ENCODE results near the gene GDPD4. TPM values are rescaled to one million over a fixed set of nuclear protein-coding genes. Genes with fewer than 3 reads are reported as not detected.

Gene GDPD4
- total RNA-seq, 2 experiments from 2014 or later, result not detected

DNA sequence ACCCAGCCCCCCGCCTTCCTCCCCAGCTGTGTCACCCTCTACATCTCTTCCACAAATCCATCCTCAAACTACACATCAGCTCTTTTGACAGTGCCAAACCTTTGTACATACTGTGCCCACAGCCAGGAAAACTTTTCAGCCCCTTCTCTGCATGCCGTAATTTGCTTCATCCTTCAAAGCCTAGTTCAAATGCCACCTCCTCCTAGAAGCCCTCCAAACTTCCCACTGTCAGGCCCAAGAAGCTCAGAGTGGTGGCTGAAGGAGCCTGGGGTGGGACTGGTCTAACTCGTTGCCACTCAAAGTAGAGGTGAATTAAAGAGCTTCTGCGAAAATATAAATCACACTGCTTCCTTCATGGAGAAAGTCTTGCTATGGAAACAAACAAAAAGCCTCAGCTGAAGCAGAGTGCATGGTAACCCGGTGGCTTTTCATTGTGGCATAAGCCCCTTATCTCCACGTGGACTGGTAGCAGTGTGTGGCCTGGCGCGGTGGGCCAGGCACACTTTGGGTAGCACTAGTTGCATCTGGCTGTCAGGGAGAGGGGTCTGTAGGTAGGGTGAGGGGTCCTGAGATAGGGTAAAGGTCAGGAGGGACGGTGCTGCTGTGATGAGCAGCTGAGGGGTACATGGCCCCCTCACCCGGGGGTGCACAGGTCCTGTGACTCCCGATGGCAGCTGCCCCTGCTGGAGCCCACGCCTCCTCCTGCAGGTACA, 96.6 kb downstream of the GDPD4 start:
- Mint-ChIP-seq H3K36me3 (no peaks in the 10 kb centered on the region), H3K4me3 (no peak overlapping the region), H3K4me1 (peaks cover 3% of the 10 kb centered on the region), H3K27ac (no peak overlapping the region), H3K9me3 (ENCODE audit: low read depth) (no peaks in the 10 kb centered on the region), H3K27me3 (no peaks in the 10 kb centered on the region)
- ATAC-seq (no peak), DNase-seq (no peak)
- CTCF ChIA-PET, result interaction anchor here (0.5 to 1.4 kb wide), 3 partner anchors 9 to 78 kb away, joined by 3 to 4 read pairs (median 3); no protein-coding TSS in a partner anchor

DNA sequence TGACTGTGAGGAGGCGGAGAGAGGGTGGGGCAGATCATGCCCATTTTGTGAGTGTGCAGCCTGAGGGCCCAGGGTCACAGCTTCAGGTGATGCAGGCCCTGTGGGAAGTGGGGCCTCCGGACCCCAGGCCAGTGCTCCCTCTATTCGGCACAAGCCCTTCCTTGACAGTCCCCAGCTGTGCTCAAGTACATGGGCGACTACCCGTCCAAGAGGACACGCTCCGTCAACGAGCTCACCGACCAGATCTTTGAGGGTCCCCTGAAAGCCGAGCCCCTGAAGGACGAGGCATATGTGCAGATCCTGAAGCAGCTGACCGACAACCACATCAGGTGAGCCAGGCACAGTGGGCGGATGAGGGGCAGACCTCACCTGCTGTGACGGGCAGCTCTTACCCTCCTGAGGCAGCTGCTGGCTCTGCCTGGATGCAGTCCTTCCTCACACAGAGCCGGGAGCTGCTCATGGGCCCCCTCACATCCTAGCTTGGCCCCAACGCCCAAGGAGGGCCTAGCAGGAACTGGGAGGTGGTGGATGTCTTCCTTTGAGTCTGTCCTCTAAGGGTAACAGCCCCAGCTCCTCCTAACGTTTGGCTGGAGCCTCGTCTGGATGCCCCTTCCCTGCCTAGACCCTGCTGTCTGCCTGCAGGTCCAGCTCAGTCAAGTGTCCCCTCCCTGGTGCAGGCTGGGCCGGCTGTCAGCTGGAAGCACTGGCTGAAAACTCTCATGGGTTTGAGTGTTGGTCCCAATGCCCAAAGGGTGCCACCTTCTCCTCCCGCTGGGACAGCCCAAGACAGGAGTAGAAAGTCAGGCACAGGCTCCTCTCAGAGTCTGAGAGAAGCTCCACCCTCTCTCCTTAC, 97.4 kb downstream of the GDPD4 start:
- CTCF ChIA-PET, result interaction anchor here (1.2 to 1.4 kb wide), 2 partner anchors 16 to 77 kb away, joined by 3 to 4 read pairs; no protein-coding TSS in a partner anchor
- Mint-ChIP-seq H3K27ac (no peak overlapping the region), H3K4me1 (peaks cover 3% of the 10 kb centered on the region), H3K36me3 (no peaks in the 10 kb centered on the region), H3K4me3 (no peak overlapping the region), H3K27me3 (no peaks in the 10 kb centered on the region), H3K9me3 (ENCODE audit: low read depth) (no peaks in the 10 kb centered on the region)
- DNase-seq (no peak), ATAC-seq (no peak)

DNA sequence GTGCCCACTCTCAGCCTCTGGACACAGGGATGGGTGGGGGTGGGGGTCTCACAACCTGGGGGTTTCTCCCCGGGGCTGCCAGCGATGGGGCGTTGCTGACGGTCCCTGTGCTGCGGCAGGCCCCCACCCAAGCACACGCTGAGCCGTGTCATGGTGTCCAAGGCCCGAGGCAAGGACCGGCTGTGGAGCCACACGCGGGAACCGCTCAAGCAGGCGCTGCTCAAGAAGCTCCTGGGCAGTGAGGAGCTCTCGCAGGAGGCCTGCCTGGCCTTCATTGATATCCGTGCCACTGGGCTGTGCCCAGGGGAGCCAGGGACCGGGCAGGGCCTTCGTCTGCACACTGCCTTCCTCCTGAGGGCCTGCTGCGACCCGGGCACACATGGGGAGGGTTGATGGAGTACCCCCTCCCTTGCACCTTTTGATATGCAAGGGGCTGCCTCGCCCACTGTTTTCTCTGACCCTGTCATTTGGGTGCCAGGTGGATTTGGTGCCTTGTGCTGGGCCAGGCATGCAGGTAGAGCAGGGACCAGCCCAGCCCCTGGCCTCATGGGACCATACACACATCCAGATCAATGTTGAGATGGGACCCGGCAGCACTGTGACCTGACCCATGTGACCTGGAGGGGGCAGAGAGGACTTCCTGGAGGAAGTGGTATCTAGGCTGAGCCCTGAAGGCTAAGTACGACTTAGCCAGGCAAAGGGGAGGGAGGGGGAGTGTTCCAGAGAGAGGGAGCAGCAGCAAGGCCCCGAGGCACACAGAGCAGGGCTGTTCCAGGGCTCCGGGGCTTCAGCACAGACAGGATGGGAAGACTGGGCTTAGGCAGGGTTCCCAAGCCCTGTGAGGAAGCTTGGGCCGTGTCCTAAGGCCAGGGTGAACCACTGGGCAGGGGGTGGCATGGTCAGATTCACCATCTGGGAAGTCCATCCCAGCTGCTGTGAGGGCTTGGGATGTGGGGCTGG, 98.3 kb downstream of the GDPD4 start:
- H3K9me3 Mint-ChIP-seq (ENCODE audit: low read depth), result no peaks in the 10 kb centered on the region
- CTCF ChIA-PET, result interaction anchor here (1.2 to 1.4 kb wide), 2 partner anchors 15 to 76 kb away, joined by 3 to 4 read pairs; no protein-coding TSS in a partner anchor

DNA sequence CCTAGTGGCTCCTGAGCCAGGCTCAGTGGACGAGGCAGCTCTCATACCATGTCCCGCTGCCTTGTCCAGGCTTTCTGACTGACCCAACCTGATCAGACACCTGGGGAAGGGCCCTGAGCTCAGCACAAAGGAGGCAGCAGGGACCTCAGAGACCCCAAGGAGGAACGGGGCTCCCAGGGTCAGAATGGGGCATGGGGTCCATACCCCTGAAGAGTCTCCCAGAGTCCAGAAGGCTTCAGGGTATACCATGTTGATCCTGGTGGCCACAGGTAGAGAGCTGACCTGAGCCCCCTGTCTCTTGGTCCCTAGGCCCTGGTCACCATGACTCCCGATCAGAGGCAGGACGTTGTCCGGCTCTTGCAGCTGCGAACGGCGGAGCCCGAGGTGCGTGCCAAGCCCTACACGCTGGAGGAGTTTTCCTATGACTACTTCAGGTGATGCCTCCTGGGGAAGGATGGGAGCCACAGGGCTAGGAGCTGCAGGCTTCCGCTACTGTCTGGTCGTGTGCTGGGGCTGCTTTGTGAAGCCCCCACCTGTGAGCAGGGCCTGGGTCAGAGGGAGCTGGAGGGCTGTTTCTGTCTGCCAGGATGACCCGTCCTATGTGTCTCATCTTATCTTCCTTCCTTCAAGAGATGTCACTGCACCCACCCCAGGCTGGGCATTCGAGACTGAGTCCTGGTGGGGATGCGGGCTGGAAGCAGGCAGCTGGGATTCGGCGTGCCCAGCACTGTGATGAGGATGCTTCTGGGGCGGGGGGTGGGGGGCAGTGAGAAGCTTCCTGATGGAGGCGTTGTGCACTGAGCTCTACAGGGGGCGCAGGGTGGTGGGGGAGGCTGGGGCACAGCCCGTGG, 99.3 kb downstream of the GDPD4 start:
- no peak for DNase-seq
- no peak overlapping the region for H3K27ac Mint-ChIP-seq
- ATAC-seq, result no peak
- no peaks in the 10 kb centered on the region for H3K9me3 Mint-ChIP-seq (ENCODE audit: low read depth)
- no peak overlapping the region for H3K4me3 Mint-ChIP-seq
- H3K27me3 Mint-ChIP-seq, result no peaks in the 10 kb centered on the region
- peaks cover 3% of the 10 kb centered on the region for H3K4me1 Mint-ChIP-seq
- CTCF ChIA-PET, result interaction anchor here (0.6 kb wide), 1 partner anchor 774 kb away, joined by 3 read pairs; no protein-coding TSS in a partner anchor
- H3K36me3 Mint-ChIP-seq, result no peaks in the 10 kb centered on the region

More for the DNA sequence above, 98.3 kb downstream of the GDPD4 start:
- no peaks in the 10 kb centered on the region for H3K27me3 Mint-ChIP-seq
- H3K4me1 Mint-ChIP-seq, result peaks cover 3% of the 10 kb centered on the region
- no peaks in the 10 kb centered on the region for H3K36me3 Mint-ChIP-seq
- no peak overlapping the region for H3K27ac Mint-ChIP-seq
- no peak overlapping the region for H3K4me3 Mint-ChIP-seq
- no peak for DNase-seq
- no peak for ATAC-seq

DNA sequence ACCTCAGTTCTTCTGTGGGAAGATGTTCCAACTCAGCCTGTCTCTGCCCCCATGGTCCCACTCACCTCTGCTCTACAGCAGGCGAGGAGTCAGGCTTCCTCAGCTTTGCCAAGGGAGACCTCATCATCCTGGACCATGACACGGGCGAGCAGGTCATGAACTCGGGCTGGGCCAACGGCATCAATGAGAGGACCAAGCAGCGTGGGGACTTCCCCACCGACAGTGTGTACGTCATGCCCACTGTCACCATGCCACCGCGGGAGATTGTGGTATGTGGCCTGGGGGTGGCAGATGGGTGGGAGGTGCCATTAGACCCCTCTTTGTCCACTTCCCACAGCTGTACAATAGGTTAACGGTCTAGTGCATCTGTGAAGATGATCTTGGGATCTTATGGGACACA, 100.1 kb downstream of the GDPD4 start:
- no peak overlapping the region for H3K4me3 Mint-ChIP-seq
- CTCF ChIA-PET, result interaction anchor here (0.6 kb wide), 1 partner anchor 775 kb away, joined by 3 read pairs; no protein-coding TSS in a partner anchor
- DNase-seq, result no peak
- H3K27me3 Mint-ChIP-seq, result no peaks in the 10 kb centered on the region
- ATAC-seq, result no peak
- H3K4me1 Mint-ChIP-seq, result peaks cover 3% of the 10 kb centered on the region
- no peak overlapping the region for H3K27ac Mint-ChIP-seq
- no peaks in the 10 kb centered on the region for H3K36me3 Mint-ChIP-seq
- H3K9me3 Mint-ChIP-seq (ENCODE audit: low read depth), result no peaks in the 10 kb centered on the region

DNA sequence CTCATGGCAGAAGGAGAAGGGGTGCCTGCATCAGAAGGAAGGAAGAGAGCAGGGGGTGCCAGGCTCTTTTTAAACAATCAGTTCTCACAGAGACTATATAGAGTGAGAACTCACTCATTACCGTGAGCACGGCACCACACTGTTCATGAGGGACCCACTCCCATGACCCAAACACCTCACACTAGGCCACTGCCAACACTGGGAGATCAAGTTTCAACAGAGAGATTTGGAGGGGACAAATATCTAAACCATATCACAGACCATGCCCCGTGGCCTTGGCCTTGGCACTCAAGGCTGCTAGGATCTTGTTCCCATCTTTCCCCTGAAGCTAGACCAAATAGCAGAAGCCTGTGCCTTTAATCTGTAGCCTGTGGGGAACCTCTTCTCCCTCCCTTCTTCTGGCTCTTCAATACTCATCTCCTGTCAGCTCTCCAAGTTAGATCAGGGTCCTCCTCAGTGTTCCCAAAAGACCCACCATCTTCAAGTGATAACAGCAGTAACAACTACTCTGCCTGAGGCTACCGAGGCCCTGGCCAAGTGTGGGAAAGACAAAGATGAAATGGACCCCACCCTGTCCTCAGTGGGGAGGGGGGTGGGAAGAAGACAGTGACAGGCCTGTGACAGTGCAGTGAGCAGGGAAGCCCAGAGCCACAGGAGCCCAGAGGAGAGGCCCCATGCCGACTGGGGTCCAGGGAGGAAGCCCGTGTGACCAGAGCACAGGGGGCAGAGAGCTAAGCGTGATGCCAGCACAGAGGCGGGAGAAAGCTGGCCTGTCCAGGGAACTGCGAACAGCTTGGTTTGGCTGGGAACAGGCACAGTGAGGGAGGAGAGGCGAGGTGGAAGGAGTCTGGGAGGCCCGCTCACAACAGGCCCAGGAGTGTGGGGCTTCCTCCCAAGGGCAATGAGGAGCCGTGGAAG, 100.9 kb downstream of the GDPD4 start:
- no peak for DNase-seq
- no peak for ATAC-seq
- no peaks in the 10 kb centered on the region for H3K9me3 Mint-ChIP-seq (ENCODE audit: low read depth)
- H3K27ac Mint-ChIP-seq, result no peak overlapping the region
- CTCF ChIA-PET, result interaction anchor here (0.7 to 0.9 kb wide), 2 partner anchors 13 to 431 kb away, joined by 3 read pairs; no protein-coding TSS in a partner anchor
- H3K4me1 Mint-ChIP-seq, result peaks cover 3% of the 10 kb centered on the region
- H3K4me3 Mint-ChIP-seq, result no peak overlapping the region
- H3K36me3 Mint-ChIP-seq, result no peaks in the 10 kb centered on the region
- no peaks in the 10 kb centered on the region for H3K27me3 Mint-ChIP-seq

DNA sequence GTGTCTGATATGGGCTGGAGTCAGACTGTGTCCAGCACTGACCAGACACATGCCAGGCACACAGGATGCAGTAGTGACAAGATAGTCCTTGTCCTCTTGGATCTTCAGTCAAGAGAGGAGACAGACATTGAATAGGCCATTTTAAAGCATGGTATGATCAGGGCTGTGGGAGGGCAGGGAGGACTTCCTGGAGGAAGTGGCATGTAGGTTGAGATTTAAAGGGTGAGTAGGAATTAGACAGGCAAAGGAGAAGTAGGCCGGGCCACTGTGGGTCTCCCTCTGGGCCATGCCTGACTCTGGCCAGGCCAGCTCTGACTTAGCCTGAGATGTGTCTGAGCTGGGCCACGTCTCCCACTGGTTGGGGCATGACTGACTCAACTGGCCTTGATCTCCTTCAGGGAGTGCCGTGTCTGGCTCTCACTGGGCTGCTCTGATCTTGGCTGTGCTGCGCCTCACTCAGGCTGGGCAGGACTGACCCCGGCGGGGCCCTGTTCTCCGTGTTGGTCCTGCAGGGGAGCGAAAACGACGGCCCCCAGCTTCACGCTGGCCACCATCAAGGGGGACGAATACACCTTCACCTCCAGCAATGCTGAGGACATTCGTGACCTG, 102.2 kb downstream of the GDPD4 start:
- ATAC-seq (no peak), DNase-seq (no peak)
- H3K36me3 Mint-ChIP-seq, result no peaks in the 10 kb centered on the region
- no peak overlapping the region for H3K27ac Mint-ChIP-seq
- CTCF ChIA-PET, result interaction anchor here (0.9 to 1.6 kb wide), 2 partner anchors 11 to 72 kb away, joined by 3 to 7 read pairs; no protein-coding TSS in a partner anchor
- H3K4me1 Mint-ChIP-seq, result peaks cover 3% of the 10 kb centered on the region
- H3K4me3 Mint-ChIP-seq, result no peak overlapping the region
- no peaks in the 10 kb centered on the region for H3K9me3 Mint-ChIP-seq (ENCODE audit: low read depth)
- no peaks in the 10 kb centered on the region for H3K27me3 Mint-ChIP-seq

DNA sequence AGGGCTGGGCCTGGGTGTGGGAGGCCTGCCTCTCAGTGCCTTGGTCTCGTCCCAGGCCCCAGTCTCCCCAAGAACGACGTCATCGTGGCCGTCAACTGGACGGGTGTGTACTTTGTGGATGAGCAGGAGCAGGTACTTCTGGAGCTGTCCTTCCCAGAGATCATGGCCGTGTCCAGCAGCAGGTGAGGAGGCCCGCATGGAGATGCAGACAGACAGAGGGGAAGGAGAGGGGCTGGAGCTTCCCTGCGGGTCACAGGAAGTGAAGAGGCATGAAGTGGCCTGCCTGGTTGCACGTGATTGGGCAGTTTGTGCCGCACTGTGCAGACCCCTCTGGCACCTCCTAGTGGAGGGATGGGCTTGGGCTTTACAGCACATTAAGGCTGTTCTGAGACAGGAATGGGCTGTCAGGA, 103.0 kb downstream of the GDPD4 start:
- peaks cover 2% of the 10 kb centered on the region for H3K4me1 Mint-ChIP-seq
- DNase-seq, result no peak
- no peaks in the 10 kb centered on the region for H3K27me3 Mint-ChIP-seq
- ATAC-seq, result no peak
- CTCF ChIA-PET, result interaction anchor here (1.6 kb wide), 1 partner anchor 71 kb away, joined by 7 read pairs; no protein-coding TSS in a partner anchor
- H3K4me3 Mint-ChIP-seq, result no peak overlapping the region
- H3K9me3 Mint-ChIP-seq (ENCODE audit: low read depth), result no peaks in the 10 kb centered on the region
- no peak overlapping the region for H3K27ac Mint-ChIP-seq
- no peaks in the 10 kb centered on the region for H3K36me3 Mint-ChIP-seq

DNA sequence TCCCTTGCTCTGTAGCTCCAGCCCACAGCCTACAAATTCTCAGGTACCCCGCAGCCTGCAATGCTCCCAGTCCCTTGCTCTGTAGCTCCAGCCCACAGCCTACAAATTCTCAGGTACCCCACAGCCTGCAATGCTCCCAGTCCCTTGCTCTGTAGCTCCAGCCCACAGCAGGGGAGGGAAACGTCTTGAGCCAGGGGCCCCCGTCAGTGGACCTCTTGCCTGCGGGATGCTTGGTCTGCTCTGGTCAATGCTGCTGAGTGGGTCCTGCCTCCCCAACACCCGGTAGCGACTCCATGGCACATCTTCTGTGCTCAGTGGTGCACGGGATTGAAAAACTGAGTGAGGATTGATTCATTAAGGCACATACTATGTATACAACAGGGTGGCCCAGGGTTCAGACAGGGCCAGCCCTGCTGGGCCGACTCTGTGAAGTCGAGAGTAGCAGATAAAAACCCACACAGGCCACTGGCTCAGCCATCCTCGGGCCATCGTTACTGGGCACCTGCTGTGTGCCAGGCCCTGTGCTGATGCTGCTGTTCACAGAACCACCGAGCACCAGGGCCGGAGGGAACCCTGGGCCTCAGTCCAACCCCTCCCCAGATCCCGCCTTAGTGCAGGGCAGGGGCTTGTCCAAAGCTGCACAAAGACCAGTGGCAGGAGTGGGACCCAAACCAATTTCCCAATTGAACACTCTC, 103.7 kb downstream of the GDPD4 start:
- H3K27me3 Mint-ChIP-seq, result no peaks in the 10 kb centered on the region
- no peak for ATAC-seq
- no peak overlapping the region for H3K4me3 Mint-ChIP-seq
- DNase-seq, result no peak
- H3K27ac Mint-ChIP-seq, result no peak overlapping the region
- no peaks in the 10 kb centered on the region for H3K36me3 Mint-ChIP-seq
- H3K4me1 Mint-ChIP-seq, result no peaks in the 10 kb centered on the region
- CTCF ChIA-PET, result interaction anchor here (1.6 kb wide), 1 partner anchor 71 kb away, joined by 7 read pairs; no protein-coding TSS in a partner anchor
- H3K9me3 Mint-ChIP-seq (ENCODE audit: low read depth), result no peaks in the 10 kb centered on the region

DNA sequence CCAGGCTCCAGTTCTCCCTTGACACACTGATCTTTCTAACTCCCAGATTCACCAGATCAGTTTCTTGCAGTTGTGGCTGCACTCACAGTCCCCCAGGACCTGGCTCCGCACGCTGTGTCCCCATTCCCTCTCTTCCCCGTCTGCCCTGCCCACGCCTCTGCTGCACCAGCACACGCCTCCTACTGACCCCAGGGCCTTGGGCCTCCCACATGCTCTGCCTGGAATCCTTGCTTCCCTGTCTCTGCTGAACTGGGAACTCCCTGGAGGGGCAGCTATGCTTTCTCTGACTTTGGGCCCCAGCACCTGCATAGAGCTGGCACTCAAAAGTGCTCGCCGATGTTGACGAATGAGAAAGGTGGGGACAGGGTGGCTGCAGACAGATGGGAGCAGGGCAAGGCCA, 104.5 kb downstream of the GDPD4 start:
- H3K36me3 Mint-ChIP-seq, result no peaks in the 10 kb centered on the region
- no peak for ATAC-seq
- no peaks in the 10 kb centered on the region for H3K9me3 Mint-ChIP-seq (ENCODE audit: low read depth)
- no peak overlapping the region for H3K4me3 Mint-ChIP-seq
- no peaks in the 10 kb centered on the region for H3K27me3 Mint-ChIP-seq
- no peak overlapping the region for H3K27ac Mint-ChIP-seq
- CTCF ChIA-PET, result interaction anchor here (2.8 kb wide), 1 partner anchor 70 kb away, joined by 13 read pairs; the partner anchor contains the start of gene MYO7A
- no peak for DNase-seq
- no peaks in the 10 kb centered on the region for H3K4me1 Mint-ChIP-seq
